ENCODE measurements around the gene LRRC8C. TPM values are rescaled to one million over a fixed set of nuclear protein-coding genes. Genes with fewer than 3 reads are reported as not detected.

LRRC8C gene
- total and polyA plus RNA-seq, 2 of the 8 experiments (the other 6 are each of a cell fraction or from before 2014, with no cell fraction given), result 1.1 to 2.1 TPM

DNA sequence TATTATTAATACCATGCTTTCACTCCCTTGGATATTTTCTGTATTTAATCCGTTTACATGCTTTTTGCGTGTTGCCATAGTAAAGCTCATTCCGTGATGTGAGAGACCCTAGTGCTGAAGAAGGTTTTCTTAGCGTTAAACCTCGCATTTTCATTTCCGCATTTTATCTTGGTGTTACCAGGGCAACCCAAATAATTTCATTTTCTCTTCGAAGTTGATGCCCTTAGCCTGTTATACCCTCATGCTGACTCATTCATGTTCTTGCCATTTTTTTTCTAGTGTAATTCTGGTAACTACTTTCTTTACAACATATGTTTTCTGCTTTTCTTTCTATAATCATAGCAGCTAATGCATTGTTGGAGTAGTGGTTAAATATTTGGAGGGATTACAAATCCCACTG is 37.2 kb downstream of the LRRC8C start (continued):
- TF ChIP-seq MAFK (IDR thresholded peaks at IDR 0.05; ENCODE audit: low read depth, low read length) (no peak), HDAC6 (IDR thresholded peaks at IDR 0.05; ENCODE audit: low read depth, low read length) (no peak), SIRT6 (IDR thresholded peaks at IDR 0.05; ENCODE audit: low read length) (no peak), POLR2AphosphoS5 (IDR thresholded peaks at IDR 0.05; ENCODE audit: low read depth, low read length) (no peak), SRF (IDR thresholded peaks at IDR 0.05; ENCODE audit: low read depth, low read length) (no peak)
- TF ChIP-seq, protein P1, sequence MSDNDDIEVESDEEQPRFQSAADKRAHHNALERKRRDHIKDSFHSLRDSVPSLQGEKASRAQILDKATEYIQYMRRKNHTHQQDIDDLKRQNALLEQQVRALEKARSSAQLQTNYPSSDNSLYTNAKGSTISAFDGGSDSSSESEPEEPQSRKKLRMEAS (IDR thresholded peaks at IDR 0.05), result no peak

Measured in H1 (cell line).